GM23248 (cell line): ENCODE results near the gene DET1. TPM values are rescaled to one million over a fixed set of nuclear protein-coding genes. Genes with fewer than 3 reads are reported as not detected.

Experiments
- DNase-seq: peaks from one replicate; pipeline ENCODE4 v3.0.0-alpha.2; 2015
- H2AFZ ChIP-seq: fragments of 200-600 bp; sonication (generic); 2 replicates; pipeline ENCODE4 v1.6.1; 2016; ENCODE audit warnings: antibody characterized with exemption
- H3F3A ChIP-seq: fragments of 200-600 bp; sonication (generic); 2 replicates; pipeline ENCODE4 v1.6.1; 2016; ENCODE audit warnings: mild to moderate bottlenecking, antibody characterized with exemption, mixed run types; ENCODE audit not compliant: insufficient read depth
- H3K27ac ChIP-seq: fragments of 200-600 bp; sonication (generic); 2 replicates; pipeline ENCODE4 v1.5.1; 2016; ENCODE audit warnings: mild to moderate bottlenecking
- H3K27me3 ChIP-seq: fragments of 200-600 bp; sonication (generic); replicated peaks from 2 replicates; pipeline ENCODE4 v1.6.1; 2016; ENCODE audit warnings: mild to moderate bottlenecking; ENCODE audit not compliant: insufficient read depth
- H3K36me3 ChIP-seq: fragments of 200-600 bp; sonication (generic); 2 replicates; pipeline ENCODE4 v1.6.1; 2016; ENCODE audit warnings: low read depth, mild to moderate bottlenecking
- H3K4me1 ChIP-seq: fragments of 200-600 bp; sonication (generic); 2 replicates; pipeline ENCODE4 v1.6.1; 2016; ENCODE audit warnings: mild to moderate bottlenecking; ENCODE audit not compliant: insufficient read depth
- H3K4me2 ChIP-seq: fragments of 200-600 bp; sonication (generic); one replicate; pipeline ENCODE4 v1.6.1; 2016; ENCODE audit warnings: mild to moderate bottlenecking; ENCODE audit not compliant: unreplicated experiment
- H3K4me3 ChIP-seq: fragments of 200-600 bp; sonication (generic); 2 replicates; pipeline ENCODE4 v1.5.1; 2016; ENCODE audit warnings: mild to moderate bottlenecking
- H3K79me2 ChIP-seq: fragments of 200-600 bp; sonication (generic); 2 replicates; pipeline ENCODE4 v1.6.1; 2016; ENCODE audit warnings: mild to moderate bottlenecking; ENCODE audit not compliant: insufficient read depth
- H3K9ac ChIP-seq: fragments of 200-600 bp; sonication (generic); 2 replicates; pipeline ENCODE4 v1.6.1; 2016; ENCODE audit warnings: mild to moderate bottlenecking
- H3K9me2 ChIP-seq: fragments of 200-600 bp; sonication (generic); 2 replicates; pipeline ENCODE4 v1.6.1; 2016; ENCODE audit warnings: mixed run types, mild to moderate bottlenecking, moderate library complexity; ENCODE audit not compliant: insufficient read depth
- H3K9me3 ChIP-seq: fragments of 200-600 bp; sonication (generic); one replicate; pipeline ENCODE4 v1.6.1; 2017; ENCODE audit warnings: low read depth
- H4K20me1 ChIP-seq: fragments of 200-600 bp; sonication (generic); 2 replicates; pipeline ENCODE4 v1.6.0; 2016; ENCODE audit not compliant: insufficient read depth
- EZH2 ChIP-seq: fragments of 200-600 bp; sonication (generic); IDR thresholded peaks from 2 replicates; pipeline ENCODE4 v1.6.1; 2018; ENCODE audit warnings: antibody characterized with exemption, mild to moderate bottlenecking; ENCODE audit not compliant: insufficient read depth, poor library complexity, severe bottlenecking
- EZH2phosphoT487 ChIP-seq: fragments of 200-600 bp; sonication (generic); IDR thresholded peaks from 2 replicates; pipeline ENCODE4 v1.6.1; 2018; ENCODE audit warnings: antibody characterized with exemption, moderate library complexity, mild to moderate bottlenecking, low read depth; ENCODE audit not compliant: insufficient read depth
- WGBS, 2 experiments: methylation state at CpG; one replicate each; pipeline ENCODE4 v1.1.6; 2015 to 2017; ENCODE audit warnings: low lambda C conversion rate in 2 of 2, low coverage in 1 of 2; ENCODE audit errors: missing lambda C conversion rate in 2 of 2; 5-methylcytosine and 5-hydroxymethylcytosine counted together
- in situ Hi-C: fragments of 300-500 bp; cut with MboI; formaldehyde crosslinking; loops from 2 replicates; pipeline ENCODE4 v1.15.0; 2020
- polyA plus RNA-seq: library from polyadenylated mRNA; unstranded; fragments of >200 nt; fragmentation: Nextera tagmentation; extraction: Ambion mirVana; gene quantifications from 2 replicates; pipeline ENCODE4 v1.2.1, GENCODE V29; 2016
- total RNA-seq: library from RNA; depleted of rRNA; stranded (reverse); fragments of >200 nt; shearing (Covaris generic); gene quantifications from 2 replicates; pipeline ENCODE4 v1.2.3, GENCODE V29; 2014

The DET1 gene
- total and polyA plus RNA-seq, 2 experiments from 2014 or later: 5.5 to 10.2 TPM

DNA sequence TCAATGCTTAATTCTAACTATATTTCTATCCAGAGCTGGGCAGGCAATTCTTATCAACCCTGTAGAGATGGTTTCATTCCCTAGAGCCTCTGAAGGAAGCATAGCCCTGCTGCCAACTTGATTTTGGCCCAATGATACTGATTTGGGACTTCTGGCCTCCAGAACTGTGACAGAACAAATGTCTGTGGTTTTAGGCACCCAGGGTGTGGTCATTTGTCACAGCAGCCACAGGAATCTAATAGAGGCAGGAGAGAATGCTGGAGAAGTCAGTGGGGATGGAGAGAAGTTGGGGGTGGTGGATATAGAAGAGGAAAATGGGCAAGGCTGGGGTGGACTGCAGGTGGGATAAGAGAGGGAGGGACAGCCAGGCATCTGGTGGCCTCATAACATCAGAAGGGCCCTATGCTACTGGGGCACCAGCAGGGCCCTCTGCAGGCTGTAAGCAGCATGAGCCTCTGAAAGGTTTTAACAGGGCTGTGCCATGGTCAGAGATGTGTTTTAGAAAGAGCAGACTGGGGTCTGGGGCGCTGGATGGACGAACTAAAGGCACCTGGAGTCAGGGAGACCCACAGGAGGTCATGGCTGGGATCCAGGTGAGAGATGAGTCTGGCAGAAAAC, 59.2 kb downstream of the DET1 start:
- in situ Hi-C loops: no loop called here
- WGBS, 2 experiments: 63 to 69% methylated on average over 2 of the region's 2 CpGs

DNA sequence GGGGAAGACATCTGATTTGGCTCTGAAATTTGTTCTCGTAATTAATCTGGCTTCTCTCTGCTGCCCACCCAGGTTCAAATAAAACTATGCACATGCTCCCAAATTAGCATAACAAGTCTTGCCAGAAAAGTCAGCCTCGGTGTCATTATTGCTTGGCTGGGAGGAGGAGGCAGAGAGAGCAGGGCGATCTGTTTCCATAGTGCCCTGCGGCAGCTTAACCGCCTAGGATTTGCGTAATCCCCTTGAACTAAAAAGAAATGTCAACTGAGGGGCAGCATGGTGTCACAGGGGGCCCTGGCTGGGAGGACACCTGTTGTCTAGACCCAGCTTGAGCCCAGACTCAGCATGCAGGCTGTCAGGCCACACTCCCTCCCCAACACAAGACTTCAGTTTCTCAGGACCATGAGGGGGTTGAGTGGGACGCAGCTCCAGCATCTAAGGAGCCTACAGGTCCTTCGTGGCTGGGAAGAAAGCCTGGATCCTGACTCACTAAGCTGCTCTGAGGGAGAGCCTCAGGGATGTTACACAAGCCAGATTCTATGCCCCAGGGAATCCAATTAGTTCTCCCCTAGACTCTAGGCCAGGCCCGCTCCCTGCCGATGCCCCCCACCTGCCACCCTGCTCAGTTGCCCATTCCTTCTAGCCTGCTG, 61.7 kb downstream of the DET1 start:
- H3K79me2 ChIP-seq: no peaks in the 10 kb centered on the region
- DNase-seq: peak; percentile 74
- no peak overlapping the region for H3K4me3 ChIP-seq
- peaks cover 16% of the 10 kb centered on the region for H3K4me1 ChIP-seq
- H3K27ac ChIP-seq: no peak overlapping the region
- H4K20me1 ChIP-seq: no peaks in the 10 kb centered on the region
- H3K27me3 ChIP-seq: no peaks in the 10 kb centered on the region
- H3K9ac ChIP-seq: no peak overlapping the region
- 65 to 73% methylated on average over 10 of the region's 10 CpGs for WGBS, 2 experiments
- H3K36me3 ChIP-seq: no peaks in the 10 kb centered on the region
- H3K9me3 ChIP-seq: no peaks in the 10 kb centered on the region
- H2AFZ ChIP-seq: no peak overlapping the region
- H3K9me2 ChIP-seq: no peaks in the 10 kb centered on the region
- no peak overlapping the region for H3K4me2 ChIP-seq
- in situ Hi-C loops: no loop called here
- TF ChIP-seq EZH2 (no peak), EZH2phosphoT487 (no peak)
- no peaks in the 10 kb centered on the region for H3F3A ChIP-seq

More for the DNA sequence above, 59.2 kb downstream of the DET1 start:
- Histone ChIP-seq H3F3A (no peaks in the 10 kb centered on the region), H3K9me2 (no peaks in the 10 kb centered on the region), H3K9me3 (no peaks in the 10 kb centered on the region), H3K9ac (no peak overlapping the region), H3K79me2 (no peaks in the 10 kb centered on the region), H2AFZ (no peak overlapping the region), H3K4me2 (peak overlapping the region; percentile 49), H3K27me3 (no peaks in the 10 kb centered on the region), H3K4me1 (peaks cover 16% of the 10 kb centered on the region), H3K27ac (no peak overlapping the region), H3K4me3 (no peak overlapping the region), H3K36me3 (no peaks in the 10 kb centered on the region), H4K20me1 (no peaks in the 10 kb centered on the region)
- DNase-seq: peak; percentile 45
- TF ChIP-seq EZH2 (no peak), EZH2phosphoT487 (no peak)

GRCh38 chr15:88482263-88482662, 64.2 kb downstream of the DET1 start:
- H3K36me3 ChIP-seq: no peaks in the 10 kb centered on the region
- no peaks in the 10 kb centered on the region for H3K9me3 ChIP-seq
- 89 to 90% methylated on average over 1 of the region's 1 CpG for WGBS, 2 experiments
- no peak overlapping the region for H3K4me3 ChIP-seq
- no peaks in the 10 kb centered on the region for H4K20me1 ChIP-seq
- TF ChIP-seq EZH2 (no peak), EZH2phosphoT487 (no peak)
- H3K4me2 ChIP-seq: no peak overlapping the region
- no peaks in the 10 kb centered on the region for H3K79me2 ChIP-seq
- H3K4me1 ChIP-seq: peaks cover 8% of the 10 kb centered on the region
- H3K9me2 ChIP-seq: no peaks in the 10 kb centered on the region
- H3K9ac ChIP-seq: no peak overlapping the region
- DNase-seq: no peak
- H3K27me3 ChIP-seq: no peaks in the 10 kb centered on the region
- H2AFZ ChIP-seq: no peak overlapping the region
- no peak overlapping the region for H3K27ac ChIP-seq
- in situ Hi-C loops: no loop called here
- H3F3A ChIP-seq: no peaks in the 10 kb centered on the region

DNA sequence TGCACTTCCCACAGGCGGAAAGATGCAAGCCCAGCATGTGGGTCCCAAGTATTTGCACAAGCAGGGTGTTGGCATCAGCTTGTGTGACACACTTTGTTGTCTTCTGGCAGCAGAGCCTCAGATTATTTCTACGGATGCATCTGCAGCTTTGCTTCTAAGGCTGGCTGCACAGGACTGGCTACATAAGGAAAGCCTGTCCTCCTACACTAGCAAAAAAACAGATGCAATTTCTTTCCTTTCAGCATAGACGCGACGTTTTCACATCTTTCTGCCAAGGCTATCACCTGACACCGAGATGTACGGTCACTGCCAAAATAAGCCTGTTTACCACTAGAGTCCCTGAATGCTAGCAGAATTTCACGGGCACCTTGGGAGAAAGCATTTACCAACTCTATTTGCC, 65.5 kb downstream of the DET1 start:
- Histone ChIP-seq H3F3A (no peaks in the 10 kb centered on the region), H3K9me2 (no peaks in the 10 kb centered on the region), H3K27me3 (no peaks in the 10 kb centered on the region), H3K27ac (no peak overlapping the region), H3K9me3 (no peaks in the 10 kb centered on the region), H2AFZ (no peak overlapping the region), H3K4me2 (no peak overlapping the region), H4K20me1 (no peaks in the 10 kb centered on the region), H3K4me1 (no peaks in the 10 kb centered on the region), H3K36me3 (no peaks in the 10 kb centered on the region), H3K79me2 (no peaks in the 10 kb centered on the region), H3K4me3 (no peak overlapping the region), H3K9ac (no peak overlapping the region)
- 83 to 88% methylated on average over 8 of the region's 8 CpGs for WGBS, 2 experiments
- DNase-seq: no peak
- in situ Hi-C loops: no loop called here
- TF ChIP-seq EZH2: no peak
- TF ChIP-seq EZH2phosphoT487: no peak
